HG03460 (cell line): ENCODE data around the gene ARMC2.
A peak's percentile ranks its signal among the peaks of the same experiment; 100 is the strongest.
"Not testable (repeated sequence)": the region's sequence is repeated elsewhere in the genome, so short reads cannot be mapped to it uniquely, and the experiment has no call there.

Experiments used
- ATAC-seq: cut with Tn5 transposase; IDR thresholded peaks from one replicate; pipeline ENCODE4 v1.9.1; 2021; ENCODE audit not compliant: unreplicated experiment

ARMC2 gene

GRCh38 chr6:108848116-108848868 is at the start of gene ARMC2:
Gene ARMC2, plus strand, starts transcription at chr6:108848422. Its CDS starts 5,846 bp downstream, at chr6:108854268.
- peak; percentile 96 for ATAC-seq

DNA sequence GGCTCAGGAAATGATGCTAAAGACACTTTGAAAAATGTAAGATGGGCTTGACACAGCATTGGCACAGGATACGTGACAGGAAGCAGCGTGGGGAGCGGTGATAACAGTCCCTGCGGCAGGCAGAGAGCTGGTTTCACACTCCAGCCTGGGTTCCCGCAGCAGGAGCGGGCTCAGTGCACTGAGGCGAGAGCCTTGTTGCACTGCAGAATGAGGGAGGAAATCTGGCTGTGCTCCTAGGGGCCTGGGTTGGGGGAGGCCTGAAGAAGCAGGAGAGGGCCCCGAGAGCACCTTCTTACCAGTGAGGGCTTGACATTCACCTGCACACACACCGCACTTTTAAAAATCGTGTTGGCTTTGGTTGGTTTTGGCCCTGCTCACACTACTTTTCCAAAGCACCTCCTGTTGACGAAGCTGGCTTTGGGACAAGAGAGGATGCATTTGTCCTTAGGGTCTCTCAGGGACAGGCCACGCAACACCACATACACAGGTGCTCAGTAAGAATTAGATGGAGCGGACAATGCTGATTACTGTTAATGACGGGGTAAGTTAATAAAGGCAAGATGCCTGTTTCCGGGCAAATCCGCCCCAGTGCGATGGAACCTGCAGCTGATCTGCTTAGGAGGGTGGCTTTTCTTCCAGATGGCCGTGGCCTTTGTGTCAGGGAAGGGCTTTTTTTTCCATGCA is 49.4 kb upstream of the ARMC2 start:
- no peak for ATAC-seq

DNA sequence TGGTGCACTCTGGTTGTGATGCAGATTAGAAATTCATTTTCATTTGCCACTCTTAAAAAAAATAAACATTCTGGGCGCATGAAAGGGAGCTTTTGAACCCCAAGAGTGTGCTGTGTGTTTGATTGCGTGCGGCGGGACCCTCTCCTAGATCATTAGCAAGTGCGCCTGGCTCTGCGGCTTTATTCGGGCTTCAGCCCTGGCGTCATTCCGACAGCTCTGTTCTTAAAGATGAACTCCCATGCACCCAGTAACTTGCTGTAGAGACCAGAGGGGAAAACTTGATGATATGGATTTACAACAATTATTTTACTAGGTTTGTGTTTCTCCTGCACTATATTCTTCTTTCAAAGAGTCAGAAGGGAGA is 48.9 kb upstream of the ARMC2 start:
- ATAC-seq = no peak

GRCh38 chr6:108799791-108800190 is 48.4 kb upstream of the ARMC2 start:
- no peak for ATAC-seq

DNA sequence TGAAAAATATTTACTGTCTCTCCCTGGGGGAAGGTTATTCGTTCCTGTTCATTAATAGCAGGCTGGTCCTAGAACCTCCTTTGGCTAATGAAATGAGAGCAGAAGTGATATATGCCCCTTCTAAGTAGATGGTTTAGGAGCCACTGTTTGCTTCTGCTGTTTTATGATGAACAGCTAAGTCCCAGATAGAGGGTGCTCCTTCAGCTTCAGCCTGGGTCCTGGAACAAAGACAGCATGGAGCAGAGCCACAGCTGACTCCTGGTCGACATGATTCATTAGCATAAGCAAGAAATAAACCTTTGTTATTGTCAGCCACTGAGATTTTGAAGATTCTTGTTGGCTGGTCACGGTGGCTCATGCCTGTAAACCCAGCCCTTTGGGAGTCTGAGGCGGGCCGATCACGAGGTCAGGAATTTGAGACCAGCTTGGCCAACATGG is 47.8 kb upstream of the ARMC2 start:
- ATAC-seq = no peak

- ATAC-seq = no peak
These were observed 46.9 kb upstream of the ARMC2 start for GRCh38 chr6:108801366-108801765.

- ATAC-seq = no peak
These were observed 44.2 kb upstream of the ARMC2 start for GRCh38 chr6:108803982-108804490.

- ATAC-seq = no peak
These were observed 43.3 kb upstream of the ARMC2 start for GRCh38 chr6:108804956-108805355.

DNA sequence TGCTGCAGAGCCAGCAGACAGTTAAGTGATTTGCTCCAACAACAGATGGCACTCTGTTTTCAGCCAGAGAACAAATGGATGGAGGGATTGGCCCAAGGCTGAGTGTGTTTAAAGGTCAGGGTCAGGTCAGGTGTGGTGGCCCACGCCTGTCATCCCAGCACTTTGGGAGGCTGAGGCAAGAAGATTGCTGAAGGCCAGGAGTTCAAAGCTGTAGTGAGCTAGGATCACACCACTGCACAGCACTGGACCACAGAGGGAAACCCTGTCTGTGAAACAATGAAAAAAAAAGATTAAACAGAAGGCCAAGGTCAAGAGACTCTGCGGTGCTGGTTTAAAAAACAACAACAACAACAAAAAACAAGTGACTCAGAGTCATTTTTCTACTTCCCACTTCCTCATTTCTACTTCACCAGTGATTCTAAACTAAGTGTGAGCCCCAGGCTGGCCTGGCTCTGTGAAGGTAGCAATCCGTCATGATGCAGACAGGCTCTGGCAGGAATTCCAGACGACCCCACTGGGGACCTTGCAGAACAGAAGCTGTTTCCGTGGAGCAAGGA is 42.5 kb upstream of the ARMC2 start:
- no peak for ATAC-seq

DNA sequence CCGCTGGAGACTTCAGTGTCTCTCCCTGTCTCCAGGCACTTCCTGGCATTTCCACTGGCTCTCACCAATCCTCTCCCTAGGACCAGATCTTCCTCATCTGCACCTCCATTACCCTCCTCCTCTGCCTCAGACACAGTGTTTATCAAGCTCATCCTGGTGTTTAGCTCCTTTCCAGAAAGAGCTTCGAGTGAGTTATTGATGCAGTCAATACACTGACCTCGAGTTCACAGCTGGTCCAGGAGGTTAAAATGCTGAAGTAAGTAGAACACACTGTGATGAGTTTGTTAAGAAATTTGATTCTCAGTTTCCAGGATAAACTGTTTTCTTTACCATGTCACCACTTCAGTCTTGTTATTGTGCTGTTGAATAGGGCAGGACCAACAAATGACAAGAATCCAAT is 42.1 kb upstream of the ARMC2 start:
- no peak for ATAC-seq

DNA sequence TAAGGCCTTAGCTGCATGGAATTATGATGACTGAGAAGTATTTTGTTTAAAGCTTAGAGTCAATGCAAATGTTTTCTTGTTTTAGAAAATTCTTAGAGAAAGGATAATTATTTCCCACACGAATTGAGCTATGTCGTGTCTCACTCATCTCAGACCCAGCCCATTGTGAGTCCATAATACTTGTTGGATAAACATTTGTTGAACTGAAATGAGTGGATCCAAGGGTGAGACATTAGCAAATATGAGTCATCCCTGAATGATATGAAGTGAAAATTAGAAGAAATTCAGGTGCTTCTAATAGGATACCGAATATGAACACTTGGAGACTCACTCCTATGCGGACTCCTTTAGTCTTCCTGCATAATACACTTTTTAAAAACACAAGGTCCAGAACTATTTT is 41.6 kb upstream of the ARMC2 start:
- ATAC-seq = no peak

DNA sequence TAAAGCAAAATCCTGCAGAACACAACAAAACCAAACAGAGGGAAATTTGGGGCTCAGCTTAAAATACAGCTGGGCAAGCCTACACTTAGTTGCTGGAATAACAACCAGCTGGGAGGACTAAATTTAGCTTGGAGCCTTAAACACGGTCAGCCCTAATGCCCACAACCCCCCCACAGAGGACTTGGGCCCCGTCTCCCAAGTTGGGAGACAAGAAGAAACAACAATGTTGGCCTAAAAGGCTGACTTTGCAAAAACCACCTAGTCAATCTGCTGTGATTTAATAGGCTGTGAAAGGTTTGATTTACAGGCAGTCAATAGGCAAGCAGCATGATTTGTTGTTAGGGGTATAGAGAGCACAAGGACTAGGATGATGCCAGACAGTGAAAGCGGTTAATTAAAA is 40.3 kb upstream of the ARMC2 start:
- no peak for ATAC-seq

GRCh38 chr6:108809211-108809610 is 39.0 kb upstream of the ARMC2 start:
- ATAC-seq = no peak

DNA sequence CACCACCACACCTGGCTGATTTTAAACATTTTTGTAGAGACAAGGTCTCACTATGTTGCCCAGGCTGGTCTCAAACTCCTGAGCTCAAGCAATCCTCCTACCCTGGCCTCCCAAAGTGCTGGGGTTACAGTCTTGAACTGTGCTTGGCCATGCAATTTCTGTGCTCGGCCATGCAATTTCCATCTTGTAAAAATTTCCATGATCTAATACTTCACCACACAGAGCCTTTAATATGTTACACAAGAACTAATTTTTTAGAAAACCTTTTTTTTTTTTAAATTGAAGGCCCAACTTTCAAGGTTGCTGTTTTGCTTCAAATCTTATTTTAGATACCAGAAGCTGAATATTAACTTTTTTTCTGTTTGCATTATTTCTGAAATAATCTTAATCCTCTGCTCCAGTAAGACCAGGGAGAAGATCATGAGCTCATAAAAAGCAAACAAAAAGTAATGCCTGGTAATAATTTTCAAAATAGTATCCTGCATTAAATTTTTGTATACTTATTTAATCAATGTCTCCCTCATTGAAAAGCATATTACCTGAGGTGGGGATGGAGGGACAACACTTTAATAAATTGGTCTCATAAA is 38.1 kb upstream of the ARMC2 start:
- ATAC-seq = no peak

GRCh38 chr6:108811490-108811889 is 36.7 kb upstream of the ARMC2 start:
- no peak for ATAC-seq

DNA sequence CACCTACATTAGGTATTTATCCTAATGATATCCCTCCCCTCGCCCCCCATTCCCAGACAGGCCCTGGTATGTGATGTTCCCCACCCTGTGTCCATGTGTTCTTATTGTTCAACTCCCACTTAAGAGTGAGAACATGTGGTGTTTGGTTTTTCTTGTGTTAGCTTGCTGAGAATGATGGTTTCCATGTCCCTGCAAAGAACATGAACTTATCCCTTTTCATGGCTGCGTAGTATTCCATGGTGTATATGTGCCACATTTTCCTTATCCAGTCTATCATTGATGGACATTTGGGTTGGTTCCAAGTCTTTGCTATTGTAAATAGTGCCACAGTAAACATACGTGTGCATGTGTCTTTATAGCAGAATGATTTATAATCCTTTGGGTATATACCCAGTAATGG is 35.0 kb upstream of the ARMC2 start:
- ATAC-seq = not testable (repeated sequence)

- not testable (repeated sequence) for ATAC-seq
These were observed 30.9 kb upstream of the ARMC2 start for GRCh38 chr6:108817276-108817675.

DNA sequence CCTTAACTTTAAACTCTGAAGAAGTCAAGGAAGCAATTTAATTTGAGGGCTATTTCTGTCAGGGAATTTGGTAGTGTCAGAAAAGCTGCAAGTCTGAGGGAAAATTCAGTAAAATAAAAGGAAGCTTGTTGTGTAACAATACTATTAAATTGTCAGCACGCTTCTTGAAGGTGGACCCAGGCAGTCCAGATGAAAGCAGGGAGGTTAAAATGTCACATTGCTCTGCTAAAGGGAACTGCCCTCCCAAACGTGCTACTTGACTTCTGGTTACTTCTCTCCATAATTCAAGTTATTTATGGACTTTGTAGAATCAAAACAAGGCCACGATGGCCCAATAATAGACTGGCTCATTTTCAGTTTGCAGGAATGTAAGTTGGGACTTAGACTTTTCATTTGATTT is 28.2 kb upstream of the ARMC2 start:
- ATAC-seq = no peak

DNA sequence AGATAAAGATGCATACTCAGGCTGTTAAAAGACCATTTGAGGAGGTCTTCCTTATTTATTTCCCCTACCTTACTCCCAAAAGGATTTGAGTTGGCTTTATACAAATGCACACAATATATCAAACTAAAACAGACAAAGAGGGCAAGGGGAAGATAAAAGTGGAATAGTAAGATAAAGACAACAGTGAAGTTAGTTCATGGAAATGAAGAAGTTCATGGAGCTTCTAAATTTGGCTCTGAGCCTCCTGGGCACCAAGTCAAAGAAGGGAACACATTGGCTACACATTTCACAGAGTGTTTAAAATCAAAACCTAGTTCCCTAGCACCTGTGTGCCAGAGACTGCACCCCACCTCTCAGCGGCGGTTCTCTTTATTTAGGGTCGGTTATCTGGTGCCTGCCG is 25.8 kb upstream of the ARMC2 start:
- no peak for ATAC-seq

DNA sequence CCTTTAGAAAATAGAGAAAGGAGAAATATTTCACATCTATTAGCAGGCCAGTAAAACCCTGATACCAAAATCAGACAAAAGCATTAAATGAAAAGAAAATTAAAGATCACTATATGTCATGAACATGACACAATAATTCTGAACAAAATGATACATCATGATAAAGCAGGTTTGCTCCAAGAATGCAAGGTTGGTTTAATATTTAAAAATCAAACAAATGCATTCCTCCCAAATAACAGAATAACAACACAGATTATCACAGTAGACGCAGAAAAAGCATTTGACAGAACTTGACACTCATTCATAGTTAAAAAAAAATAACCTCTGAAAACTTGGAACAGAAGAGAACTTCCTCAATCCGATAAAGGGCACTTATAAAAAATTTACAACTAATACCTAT is 22.9 kb upstream of the ARMC2 start:
- ATAC-seq = no peak

DNA sequence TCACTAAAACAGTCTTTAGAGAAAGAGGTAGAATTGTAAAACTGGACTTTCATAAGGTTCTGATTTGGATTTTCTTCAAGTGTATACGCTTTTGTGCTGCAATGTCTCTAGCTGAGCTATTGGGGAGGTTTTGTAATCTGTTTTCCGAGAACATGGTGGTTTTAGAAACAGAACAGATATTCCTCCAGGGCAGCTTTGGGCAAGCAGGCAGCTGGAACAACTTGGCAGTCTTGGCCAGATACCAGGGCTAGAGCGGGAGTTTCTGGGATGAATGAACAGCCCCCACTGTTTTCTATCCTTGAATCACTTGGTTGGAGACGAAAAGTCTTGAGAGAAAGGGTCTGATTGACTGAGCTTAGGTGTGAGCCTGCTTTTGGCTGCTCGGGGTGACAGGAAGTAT is 17.1 kb upstream of the ARMC2 start:
- ATAC-seq = no peak

- ATAC-seq = no peak
These were observed 15.5 kb upstream of the ARMC2 start for GRCh38 chr6:108832738-108833137.
